T-cell (primary cell): ENCODE data around the gene ITPR3. TPM values are rescaled to one million over a fixed set of nuclear protein-coding genes. Genes with fewer than 3 reads are reported as not detected.

Experiments used
- ATAC-seq, 4 experiments: fragments of 200-7000 bp in 3 of 4; fragments of 150-1000 bp in 1 of 4; cut with Tn5 transposase; replicated peaks in 1 of 4; 1 replicate in 3 of 4; 2 replicates in 1 of 4; pipeline ENCODE4 v1.10.0; 2021; ENCODE audit warnings: moderate library complexity in 3 of 4, mild to moderate bottlenecking in 2 of 4, moderate number of reproducible peaks in 1 of 4
- CTCF ChIA-PET, 2 donors: fragments of 300-600 bp; sonication (Branson Sonifier 250); formaldehyde crosslinking; loops; one replicate each; lab custom pipeline; 2022; ENCODE audit warnings: antibody characterized with exemption in 2 of 2; lab: Charles Lee
- POLR2A ChIA-PET, 2 donors: fragments of 300-600 bp; sonication (Branson Sonifier 250); formaldehyde crosslinking; loops; one replicate each; lab custom pipeline; 2022; ENCODE audit warnings: antibody characterized with exemption in 2 of 2; lab: Charles Lee
- DNase-seq, 35 experiments: peaks; one replicate each; pipeline versions ENCODE4 v3.0.0 to v3.0.0-alpha.2; 2013 to 2023
- H3K27ac ChIP-seq: one replicate; pipeline ENCODE4 v1.5.1; 2013; ENCODE audit warnings: low read length
- H3K27me3 ChIP-seq, 2 experiments: replicated peaks in 1 of 2; 1 replicate in 1 of 2; 2 replicates in 1 of 2; pipeline versions ENCODE4 v1.6.1 to v1.7.0; 2013; ENCODE audit warnings: low read length in 1 of 2, mixed read lengths in 1 of 2; ENCODE audit not compliant: control insufficient read depth in 2 of 2, insufficient read depth in 2 of 2; ENCODE audit errors: extremely low read depth in 1 of 2
- H3K36me3 ChIP-seq, 2 donors: 1 replicate in 1 of 2; 2 replicates in 1 of 2; pipeline versions ENCODE4 v1.6.1 to v1.7.0; 2013; ENCODE audit warnings: low read length in 1 of 2; ENCODE audit not compliant: control insufficient read depth in 2 of 2, insufficient read depth in 1 of 2; ENCODE audit errors: extremely low read depth in 1 of 2
- H3K4me1 ChIP-seq, 2 experiments: 1 replicate in 1 of 2; 2 replicates in 1 of 2; pipeline versions ENCODE4 v1.6.1 to v1.7.0; 2013; ENCODE audit warnings: low read length in 2 of 2, mixed read lengths in 1 of 2; ENCODE audit not compliant: insufficient read depth in 2 of 2, control insufficient read depth in 1 of 2; ENCODE audit errors: extremely low read depth in 1 of 2
- H3K4me3 ChIP-seq, 2 donors: 1 replicate in 1 of 2; 2 replicates in 1 of 2; pipeline versions ENCODE4 v1.5.1 to v1.7.0; 2013; ENCODE audit warnings: mild to moderate bottlenecking in 2 of 2, low read length in 1 of 2, moderate library complexity in 1 of 2; ENCODE audit not compliant: control insufficient read depth in 1 of 2; ENCODE audit errors: extremely low read depth in 1 of 2
- H3K9me3 ChIP-seq: 2 replicates; pipeline ENCODE4 v1.7.0; 2013
- H3K27ac Mint-ChIP-seq, 2 donors: one replicate each; pipeline ENCODE4 v1.8.0; 2020 to 2021; ENCODE audit warnings: mild to moderate bottlenecking in 2 of 2, mixed read lengths in 2 of 2
- H3K27me3 Mint-ChIP-seq, 2 donors: one replicate each; pipeline ENCODE4 v1.8.0; 2021 to 2022; ENCODE audit warnings: mixed read lengths in 2 of 2
- H3K36me3 Mint-ChIP-seq: one replicate; pipeline ENCODE4 v1.8.0; 2021; ENCODE audit warnings: mixed read lengths
- H3K4me1 Mint-ChIP-seq, 3 donors: one replicate each; pipeline ENCODE4 v1.8.0; 2020 to 2022; ENCODE audit warnings: mixed read lengths in 3 of 3, mild to moderate bottlenecking in 1 of 3
- H3K4me3 Mint-ChIP-seq, 3 donors: one replicate each; pipeline ENCODE4 v1.8.0; 2020 to 2022; ENCODE audit warnings: mild to moderate bottlenecking in 3 of 3, mixed read lengths in 3 of 3, moderate library complexity in 3 of 3
- H3K9me3 Mint-ChIP-seq, 3 donors: one replicate each; pipeline ENCODE4 v1.8.0; 2020 to 2022; ENCODE audit warnings: mixed read lengths in 3 of 3
- WGBS: methylation state at CpG from one replicate; pipeline ENCODE4 v1.1.5; 2013; ENCODE audit warnings: missing lambda C conversion rate; ENCODE audit not compliant: insufficient coverage; 5-methylcytosine and 5-hydroxymethylcytosine counted together
- total RNA-seq, 35 experiments: library from RNA in 6 of 35; stranded (reverse) in 6 of 35; fragments of 120-200 nt in 1 of 35; gene quantifications; one replicate each; pipeline versions ENCODE4 v1.2.1 to v1.2.4 and lab custom pipeline; 2013 to 2026

ITPR3 gene
- total RNA-seq, 5 donors from 2014 or later (not counting 1 experiment from before 2014, with no cell fraction given): 49.2 to 63.6 (median 62.4) TPM

GRCh38 chr6:33672808-33673207 is 51.7 kb downstream of the ITPR3 start:
- peaks cover 3 to 16% of the 10 kb centered on the region in 2 experiments for H3K4me1 ChIP-seq
- H3K9me3 Mint-ChIP-seq: no peaks in the 10 kb centered on the region
- peaks cover 10 to 17% (median 14%) of the 10 kb centered on the region in 3 donors for H3K4me1 Mint-ChIP-seq
- no peak for DNase-seq
- no peak overlapping the region for H3K4me3 ChIP-seq
- no peak overlapping the region for H3K27ac ChIP-seq
- H3K4me3 Mint-ChIP-seq: no peak overlapping the region
- ATAC-seq: no peak
- H3K27me3 Mint-ChIP-seq: no peaks in the 10 kb centered on the region
- ChIA-PET POLR2A (no interaction called here), CTCF (no interaction called here)
- no peaks in the 10 kb centered on the region for H3K9me3 ChIP-seq
- peaks cover 56% of the 10 kb centered on the region for H3K36me3 Mint-ChIP-seq
- H3K27me3 ChIP-seq: no peaks in the 10 kb centered on the region
- no peak overlapping the region for H3K27ac Mint-ChIP-seq
- 100% methylated on average over 2 of the region's 5 CpGs for WGBS
- H3K36me3 ChIP-seq: peaks cover 32 to 88% of the 10 kb centered on the region in 2 donors

GRCh38 chr6:33673851-33674250 is 52.7 kb downstream of the ITPR3 start:
- Histone ChIP-seq H3K27me3 (no peaks in the 10 kb centered on the region), H3K4me3 (no peak overlapping the region), H3K9me3 (no peaks in the 10 kb centered on the region), H3K4me1 (peaks cover under 1 to 8% of the 10 kb centered on the region in 2 experiments), H3K36me3 (peaks cover 32 to 86% of the 10 kb centered on the region in 2 donors), H3K27ac (no peak overlapping the region)
- Mint-ChIP-seq H3K9me3 (no peaks in the 10 kb centered on the region), H3K27ac (no peak overlapping the region), H3K4me3 (no peak overlapping the region), H3K36me3 (peaks cover 55% of the 10 kb centered on the region), H3K27me3 (no peaks in the 10 kb centered on the region), H3K4me1 (peaks cover 5 to 12% (median 8%) of the 10 kb centered on the region in 3 donors)
- WGBS: 83% methylated on average over 3 of the region's 7 CpGs
- POLR2A ChIA-PET: no interaction called here
- ATAC-seq: no peak
- CTCF ChIA-PET: no interaction called here
- no peak for DNase-seq

- peaks cover 40 to 87% of the 10 kb centered on the region in 2 donors for H3K36me3 ChIP-seq
- H3K9me3 ChIP-seq: no peaks in the 10 kb centered on the region
- POLR2A ChIA-PET: interaction anchor here in 1 of 2 donors (0.6 kb wide), 1 partner anchor 936 kb away, joined by 3 read pairs; no protein-coding TSS in a partner anchor
- H3K4me3 ChIP-seq: no peak overlapping the region
- Mint-ChIP-seq H3K4me3 (no peak overlapping the region), H3K4me1 (peaks cover 0 to 3% (median 0%) of the 10 kb centered on the region in 3 donors), H3K27ac (no peak overlapping the region), H3K36me3 (peaks cover 54% of the 10 kb centered on the region), H3K27me3 (no peaks in the 10 kb centered on the region), H3K9me3 (no peaks in the 10 kb centered on the region)
- DNase-seq: no peak
- CTCF ChIA-PET: no interaction called here
- H3K4me1 ChIP-seq: no peaks in the 10 kb centered on the region
- ATAC-seq: no peak
- no peak overlapping the region for H3K27ac ChIP-seq
- 95% methylated on average over 7 of the region's 7 CpGs for WGBS
- H3K27me3 ChIP-seq: no peaks in the 10 kb centered on the region
These were observed 54.8 kb downstream of the ITPR3 start for GRCh38 chr6:33675968-33676367.

- Histone ChIP-seq H3K36me3 (peaks cover 40 to 87% of the 10 kb centered on the region in 2 donors), H3K27me3 (no peaks in the 10 kb centered on the region), H3K4me3 (no peak overlapping the region), H3K27ac (no peak overlapping the region), H3K4me1 (no peaks in the 10 kb centered on the region), H3K9me3 (no peaks in the 10 kb centered on the region)
- WGBS: 100% methylated on average over 9 of the region's 15 CpGs
- Mint-ChIP-seq H3K4me1 (peaks cover 0 to 5% (median 0%) of the 10 kb centered on the region in 3 donors), H3K4me3 (no peak overlapping the region), H3K27me3 (no peaks in the 10 kb centered on the region), H3K9me3 (no peaks in the 10 kb centered on the region), H3K36me3 (peaks cover 58% of the 10 kb centered on the region), H3K27ac (no peak overlapping the region)
- DNase-seq (no peak), ATAC-seq (no peak)
- CTCF ChIA-PET: no interaction called here
- POLR2A ChIA-PET: interaction anchor here in 1 of 2 donors (0.6 kb wide), 1 partner anchor 935 kb away, joined by 3 read pairs; no protein-coding TSS in a partner anchor
These were observed 55.5 kb downstream of the ITPR3 start for GRCh38 chr6:33676416-33677142.

GRCh38 chr6:33677143-33677660 is 56.1 kb downstream of the ITPR3 start:
- H3K27ac ChIP-seq: no peak overlapping the region
- ChIA-PET POLR2A (no interaction called here), CTCF (no interaction called here)
- no peaks in the 10 kb centered on the region for H3K9me3 Mint-ChIP-seq
- H3K4me3 Mint-ChIP-seq: no peak overlapping the region
- H3K4me1 Mint-ChIP-seq: peaks cover 0 to 4% (median under 1%) of the 10 kb centered on the region in 3 donors
- H3K27me3 ChIP-seq: no peaks in the 10 kb centered on the region
- no peaks in the 10 kb centered on the region for H3K27me3 Mint-ChIP-seq
- H3K4me1 ChIP-seq: peaks cover 0 to under 1% of the 10 kb centered on the region in 2 experiments
- no peak for DNase-seq
- H3K4me3 ChIP-seq: no peak overlapping the region
- no peaks in the 10 kb centered on the region for H3K9me3 ChIP-seq
- no peak for ATAC-seq
- H3K36me3 Mint-ChIP-seq: peaks cover 58% of the 10 kb centered on the region
- 86% methylated on average over 5 of the region's 8 CpGs for WGBS
- no peak overlapping the region for H3K27ac Mint-ChIP-seq
- peaks cover 40 to 87% of the 10 kb centered on the region in 2 donors for H3K36me3 ChIP-seq

GRCh38 chr6:33677689-33678088 is 56.6 kb downstream of the ITPR3 start:
- H3K4me3 ChIP-seq: no peak overlapping the region
- ATAC-seq (no peak), DNase-seq (no peak)
- POLR2A ChIA-PET: no interaction called here
- WGBS: 100% methylated on average over 2 of the region's 2 CpGs
- no peaks in the 10 kb centered on the region for H3K27me3 ChIP-seq
- H3K4me1 ChIP-seq: peaks cover 0 to 5% of the 10 kb centered on the region in 2 experiments
- Mint-ChIP-seq H3K4me3 (no peak overlapping the region), H3K27ac (peak overlapping the region in 1 of 2 donors; percentile 59), H3K27me3 (no peaks in the 10 kb centered on the region), H3K4me1 (peaks cover 0 to 8% (median 4%) of the 10 kb centered on the region in 3 donors), H3K36me3 (peaks cover 62% of the 10 kb centered on the region), H3K9me3 (no peaks in the 10 kb centered on the region)
- CTCF ChIA-PET: no interaction called here
- no peak overlapping the region for H3K27ac ChIP-seq
- peaks cover 37 to 88% of the 10 kb centered on the region in 2 donors for H3K36me3 ChIP-seq
- H3K9me3 ChIP-seq: no peaks in the 10 kb centered on the region
